Femur (tissue), 1 donor: Measurements from ENCODE around the gene NCKAP5.
A peak's percentile ranks its signal among the peaks of the same experiment; 100 is the strongest.

Experiments used
- DNase-seq: peaks from one replicate; pipeline ENCODE4 v3.0.0-alpha.2; 2017

The NCKAP5 gene

GRCh38 chr2:132645722-132646539 lies 922.3 kb downstream of the NCKAP5 start:
- peak; percentile 35 for DNase-seq

DNA sequence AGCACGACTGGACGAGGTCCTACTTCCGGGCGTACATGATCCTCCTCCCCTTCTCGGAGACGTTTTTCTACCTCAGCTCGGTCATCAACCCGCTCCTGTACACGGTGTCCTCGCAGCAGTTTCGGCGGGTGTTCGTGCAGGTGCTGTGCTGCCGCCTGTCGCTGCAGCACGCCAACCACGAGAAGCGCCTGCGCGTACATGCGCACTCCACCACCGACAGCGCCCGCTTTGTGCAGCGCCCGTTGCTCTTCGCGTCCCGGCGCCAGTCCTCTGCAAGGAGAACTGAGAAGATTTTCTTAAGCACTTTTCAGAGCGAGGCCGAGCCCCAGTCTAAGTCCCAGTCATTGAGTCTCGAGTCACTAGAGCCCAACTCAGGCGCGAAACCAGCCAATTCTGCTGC lies 923.1 kb downstream of the NCKAP5 start:
- DNase-seq: no peak

DNA sequence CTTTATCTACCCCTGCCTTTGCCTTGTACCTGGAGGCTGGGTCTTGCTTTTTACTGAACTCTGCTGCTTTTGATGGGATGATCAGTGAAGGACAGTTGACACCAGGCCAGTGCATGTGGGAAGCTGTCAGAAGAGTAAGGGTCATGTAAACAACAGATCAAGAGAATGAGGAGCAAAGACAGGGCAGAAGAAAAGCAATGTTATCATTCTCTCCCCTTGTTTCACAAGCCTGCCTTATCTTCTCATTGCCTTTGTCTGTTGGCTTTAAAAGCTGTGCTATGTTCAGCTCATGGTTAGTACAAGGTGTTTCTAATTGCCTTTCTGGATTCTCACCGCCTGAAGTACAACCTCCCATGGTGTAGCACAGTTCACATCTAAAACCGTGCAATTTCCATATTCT lies 925.8 kb downstream of the NCKAP5 start:
- DNase-seq: no peak

- no peak for DNase-seq
Measured at GRCh38 chr2:132641819-132642218, 926.4 kb downstream of the NCKAP5 start.

DNA sequence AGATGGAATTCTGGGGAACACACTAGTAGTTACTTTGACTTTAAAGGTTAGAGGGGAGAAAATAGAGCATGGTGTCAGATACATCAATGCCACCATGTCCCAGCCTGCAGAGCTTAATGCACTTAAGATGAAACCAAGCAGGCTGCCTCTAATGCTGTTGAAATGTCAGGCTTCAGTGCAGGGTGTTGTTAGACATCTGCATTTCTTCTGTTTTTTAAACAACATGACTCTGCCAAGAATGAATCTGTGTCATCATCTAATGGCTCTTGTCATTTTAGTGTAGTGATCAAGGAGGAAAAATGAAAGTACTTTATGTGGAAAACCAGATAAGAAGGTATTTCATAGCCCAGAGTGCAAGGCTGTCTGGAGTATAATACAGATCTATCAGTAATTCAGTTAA lies 928.1 kb downstream of the NCKAP5 start:
- no peak for DNase-seq

GRCh38 chr2:132638313-132639040 lies 929.8 kb downstream of the NCKAP5 start:
- no peak for DNase-seq

DNA sequence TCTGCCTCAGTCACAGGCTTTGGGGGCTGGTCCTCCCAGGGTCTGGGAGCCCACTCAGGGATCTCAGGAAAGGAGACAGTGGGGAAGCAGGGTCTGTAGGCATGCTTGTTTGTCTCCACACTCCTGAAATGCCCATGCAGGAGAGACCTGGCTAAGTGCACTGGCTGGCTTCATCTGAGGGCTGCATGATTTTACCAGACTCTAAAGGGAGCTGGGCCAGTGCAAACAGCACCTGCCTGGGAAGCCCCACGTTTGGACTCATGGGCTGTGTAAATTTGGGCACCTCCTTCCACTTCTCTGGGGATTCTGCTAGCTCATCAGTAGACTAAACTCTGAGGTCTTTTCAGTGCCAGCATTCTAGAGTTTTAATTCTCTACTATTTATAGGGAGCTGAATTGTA lies 931.9 kb downstream of the NCKAP5 start:
- no peak for DNase-seq

DNA sequence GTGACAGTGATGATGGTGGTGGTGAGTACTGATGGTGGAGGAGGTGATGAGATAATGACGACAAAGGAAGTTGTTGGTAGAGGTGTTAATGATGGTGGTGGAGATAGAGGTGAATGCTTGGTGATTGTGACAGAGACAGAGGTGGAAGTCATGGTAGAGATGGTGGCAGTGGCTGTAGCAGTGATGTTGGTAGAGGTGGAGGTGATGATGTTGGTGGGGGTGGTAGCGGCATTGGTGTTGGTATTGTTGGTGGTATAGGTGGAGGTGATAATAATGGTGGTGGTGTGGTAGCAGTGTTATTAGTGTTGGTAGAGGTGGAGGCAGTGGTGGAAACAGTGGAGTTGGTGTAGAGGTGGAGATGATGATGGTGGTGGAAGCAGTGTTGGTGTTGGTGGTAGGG lies 934.6 kb downstream of the NCKAP5 start:
- DNase-seq: no peak

DNA sequence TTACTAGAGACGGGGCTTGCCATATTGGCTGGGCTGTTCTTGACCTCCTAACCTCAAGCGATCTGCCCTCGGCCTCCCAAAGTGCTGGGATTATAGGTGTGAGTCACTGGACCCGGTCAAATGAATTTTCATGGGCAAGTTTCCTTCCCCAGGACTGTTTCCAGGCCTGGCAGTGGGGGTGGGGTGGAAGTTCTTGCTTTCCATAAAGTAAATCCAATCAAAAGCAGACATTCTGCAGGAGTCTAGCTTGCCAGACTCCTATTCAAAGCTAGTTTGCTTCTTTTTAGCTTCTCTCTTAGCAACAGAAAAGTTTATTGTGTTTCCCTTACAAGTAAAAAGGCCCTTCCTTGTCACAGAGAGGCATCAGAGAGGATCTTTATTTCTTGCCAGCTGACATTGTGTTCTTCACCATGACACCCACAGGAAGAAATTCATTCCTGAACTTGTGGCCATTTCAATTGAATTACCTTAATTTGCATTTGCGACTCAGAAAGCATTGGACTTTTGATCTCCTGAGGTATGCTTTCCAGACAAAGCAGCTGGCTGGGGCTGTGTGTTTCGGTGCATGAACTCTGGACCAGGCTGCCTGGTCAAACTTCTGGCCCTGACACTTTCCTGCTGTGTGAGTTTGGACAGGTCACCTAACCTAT lies 936.1 kb downstream of the NCKAP5 start:
- peak; percentile 47 for DNase-seq

DNA sequence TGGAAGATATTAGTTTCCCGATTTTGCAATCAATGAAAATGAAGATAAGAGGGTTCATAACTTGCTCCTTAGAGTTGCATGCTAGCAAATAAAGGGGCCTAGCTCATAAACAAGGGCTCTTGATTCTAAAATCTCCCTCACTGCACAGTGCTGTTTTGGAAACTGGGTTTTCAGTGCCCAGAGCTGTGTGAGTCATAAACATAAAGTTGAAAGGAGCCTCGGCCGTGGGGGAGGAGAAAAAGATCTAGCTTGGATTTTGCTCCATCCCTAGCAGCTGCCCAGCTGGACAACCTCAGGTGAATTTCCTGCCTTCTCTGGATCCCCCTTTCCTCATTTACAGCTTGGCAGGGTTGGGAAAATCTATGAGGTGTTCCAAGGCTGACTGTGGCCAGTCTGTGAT lies 940.7 kb downstream of the NCKAP5 start:
- DNase-seq: no peak

GRCh38 chr2:132623096-132623839 lies 945.0 kb downstream of the NCKAP5 start:
- DNase-seq: peak; percentile 52
